Kidney epithelial cell (primary cell): ENCODE data around the gene ITIH1. TPM values are rescaled to one million over a fixed set of nuclear protein-coding genes. Genes with fewer than 3 reads are reported as not detected.

Experiments used
- DNase-seq: peaks from one replicate; pipeline ENCODE4 v3.0.0-alpha.2; 2010; ENCODE audit warnings: low read depth
- H3K27me3 ChIP-seq: 2 replicates; pipeline ENCODE4 v1.6.0; 2011; ENCODE audit warnings: low read length; ENCODE audit not compliant: control insufficient read depth, insufficient read depth
- H3K36me3 ChIP-seq: 2 replicates; pipeline ENCODE4 v1.5.1; 2011; ENCODE audit warnings: low read length; ENCODE audit not compliant: control insufficient read depth, insufficient read depth
- H3K4me3 ChIP-seq: 2 replicates; pipeline ENCODE4 v1.5.1; 2011; ENCODE audit warnings: low read depth, mild to moderate bottlenecking, control low read depth, low read length
- total RNA-seq: library from RNA; depleted of rRNA; stranded (reverse); fragments of >200 nt; gene quantifications from 2 replicates; pipeline ENCODE4 v1.2.3, GENCODE V29; 2015
- TF ChIP-seq, protein P1 (sequence below): IDR thresholded peaks from 2 replicates; pipeline ENCODE4 v1.5.1; 2011; ENCODE audit warnings: mild to moderate bottlenecking, moderate library complexity, low read length, control low read depth, inconsistent platforms; ENCODE audit not compliant: insufficient read depth, poor library complexity, severe bottlenecking

Gene ITIH1
- total RNA-seq, 1 donor from 2014 or later: not detected

DNA sequence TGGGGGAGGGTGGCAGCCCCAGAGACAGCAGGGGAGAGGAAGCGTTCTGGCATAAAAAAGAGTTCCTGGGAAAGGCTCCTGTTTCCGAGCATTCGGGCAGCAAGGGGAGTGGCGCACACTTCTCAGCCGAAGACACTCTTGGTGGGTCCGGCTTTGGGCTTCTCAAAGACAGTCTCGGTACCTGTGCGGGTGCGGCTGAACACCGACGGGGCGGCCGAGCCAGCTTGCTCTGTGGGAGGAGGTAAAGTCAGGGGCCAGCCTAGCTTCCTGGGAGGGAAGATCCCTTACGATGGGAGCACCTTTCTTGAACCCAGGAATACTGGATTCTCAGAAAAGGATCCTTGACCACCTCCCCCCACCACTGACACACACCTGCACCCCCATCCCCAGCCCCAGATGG, 55.8 kb downstream of the ITIH1 start:
- H3K27me3 ChIP-seq: no peaks in the 10 kb centered on the region
- H3K4me3 ChIP-seq: no peak overlapping the region
- DNase-seq: no peak
- no peaks in the 10 kb centered on the region for H3K36me3 ChIP-seq
- TF ChIP-seq, protein P1, sequence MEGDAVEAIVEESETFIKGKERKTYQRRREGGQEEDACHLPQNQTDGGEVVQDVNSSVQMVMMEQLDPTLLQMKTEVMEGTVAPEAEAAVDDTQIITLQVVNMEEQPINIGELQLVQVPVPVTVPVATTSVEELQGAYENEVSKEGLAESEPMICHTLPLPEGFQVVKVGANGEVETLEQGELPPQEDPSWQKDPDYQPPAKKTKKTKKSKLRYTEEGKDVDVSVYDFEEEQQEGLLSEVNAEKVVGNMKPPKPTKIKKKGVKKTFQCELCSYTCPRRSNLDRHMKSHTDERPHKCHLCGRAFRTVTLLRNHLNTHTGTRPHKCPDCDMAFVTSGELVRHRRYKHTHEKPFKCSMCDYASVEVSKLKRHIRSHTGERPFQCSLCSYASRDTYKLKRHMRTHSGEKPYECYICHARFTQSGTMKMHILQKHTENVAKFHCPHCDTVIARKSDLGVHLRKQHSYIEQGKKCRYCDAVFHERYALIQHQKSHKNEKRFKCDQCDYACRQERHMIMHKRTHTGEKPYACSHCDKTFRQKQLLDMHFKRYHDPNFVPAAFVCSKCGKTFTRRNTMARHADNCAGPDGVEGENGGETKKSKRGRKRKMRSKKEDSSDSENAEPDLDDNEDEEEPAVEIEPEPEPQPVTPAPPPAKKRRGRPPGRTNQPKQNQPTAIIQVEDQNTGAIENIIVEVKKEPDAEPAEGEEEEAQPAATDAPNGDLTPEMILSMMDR: no peak

DNA sequence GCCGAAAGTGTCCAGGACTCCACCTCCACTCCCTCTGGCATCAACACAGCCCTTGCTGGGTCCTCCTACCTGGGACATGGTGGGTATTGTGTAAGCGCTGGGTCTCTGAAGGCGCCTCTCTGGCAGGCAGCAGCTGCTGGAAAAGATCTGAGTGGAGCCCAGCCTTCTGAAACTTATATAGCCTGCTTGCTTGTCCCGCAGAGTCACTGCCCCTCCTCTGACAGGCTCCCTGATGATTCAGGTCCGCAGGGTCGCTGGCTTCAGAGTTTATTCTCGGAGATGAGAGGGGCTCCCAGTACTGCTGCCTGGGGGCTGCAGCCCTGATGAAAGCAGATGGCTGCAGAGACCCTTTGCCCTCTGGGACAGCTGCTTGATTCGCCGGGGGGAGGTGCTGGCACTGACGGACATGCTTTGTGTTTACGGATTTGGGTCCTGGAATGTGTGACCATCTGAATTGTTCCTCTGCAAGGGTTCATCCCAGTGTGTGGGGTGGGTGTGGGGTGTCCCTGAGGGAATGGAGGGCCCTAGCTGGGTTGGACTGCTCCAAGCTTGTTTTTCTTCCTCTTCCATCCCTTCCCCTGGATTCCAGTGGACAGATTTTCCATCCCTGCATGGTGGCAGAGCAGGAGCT, 57.6 kb downstream of the ITIH1 start, which contains the start of gene MUSTN1:
MUSTN1 (minus strand) TSS at position 149 of the 631 bp plus-strand sequence; CDS start at position 78, 71 bp downstream.
- no peak for DNase-seq
- TF ChIP-seq, protein P1: no peak
- Histone ChIP-seq H3K36me3 (no peaks in the 10 kb centered on the region), H3K4me3 (no peak within 1 kb of the TSS), H3K27me3 (no peaks in the 10 kb centered on the region)

DNA sequence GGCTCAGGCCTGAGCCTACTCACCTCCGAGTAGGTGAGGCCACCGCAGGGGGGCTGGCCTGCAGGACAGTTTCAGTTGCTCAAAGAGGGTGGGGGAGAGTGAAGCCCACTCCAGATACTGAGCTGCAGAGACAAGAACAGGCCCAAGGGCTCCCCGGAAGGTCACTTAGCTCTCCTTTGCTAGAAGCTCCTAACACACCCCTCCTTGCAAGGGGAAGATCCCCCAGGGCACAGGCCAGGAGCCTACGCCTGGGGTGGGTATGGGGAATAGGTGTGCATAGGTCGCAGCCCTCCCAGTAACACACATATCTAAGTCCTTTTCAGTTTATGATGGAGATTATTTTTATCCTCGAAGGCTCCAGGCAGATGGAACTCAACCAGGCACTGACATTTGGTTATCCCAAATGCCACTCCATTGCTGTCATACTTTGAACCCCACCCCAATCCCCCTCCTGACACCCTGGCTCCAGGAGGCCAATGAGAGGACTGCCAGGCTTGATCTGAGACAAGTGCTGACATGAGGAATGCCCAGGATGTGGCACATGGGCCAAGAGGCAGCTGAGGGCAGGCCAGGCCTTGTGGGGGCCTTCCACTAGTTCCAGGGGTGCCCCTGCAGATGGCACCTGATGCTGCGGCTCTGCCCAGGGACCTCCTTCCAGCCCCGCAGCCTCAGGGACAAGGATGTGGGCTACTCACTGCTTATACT, 58.5 kb downstream of the ITIH1 start:
- TF ChIP-seq, protein P1: no peak
- no peak overlapping the region for H3K4me3 ChIP-seq
- DNase-seq: no peak
- no peaks in the 10 kb centered on the region for H3K27me3 ChIP-seq
- H3K36me3 ChIP-seq: no peaks in the 10 kb centered on the region

DNA sequence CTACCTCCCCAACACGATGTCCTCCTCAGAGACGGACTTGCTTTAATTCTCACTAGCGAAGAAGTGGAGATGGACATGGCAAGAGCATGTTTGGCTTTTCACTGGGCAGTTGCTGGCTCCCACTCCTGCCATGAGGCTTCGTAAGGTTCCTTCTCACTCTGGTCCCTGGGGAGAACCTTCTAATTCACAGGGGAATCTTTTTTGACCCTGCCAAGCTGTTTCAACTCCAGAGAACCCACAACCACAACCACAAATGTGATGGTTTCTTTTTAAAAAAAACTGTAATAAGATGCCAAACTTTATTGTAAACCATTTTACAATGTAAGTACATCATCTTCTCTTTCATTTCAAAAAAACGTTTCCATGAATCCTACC, 59.1 kb downstream of the ITIH1 start:
- TF ChIP-seq, protein P1: no peak
- no peak for DNase-seq
- no peak overlapping the region for H3K4me3 ChIP-seq

DNA sequence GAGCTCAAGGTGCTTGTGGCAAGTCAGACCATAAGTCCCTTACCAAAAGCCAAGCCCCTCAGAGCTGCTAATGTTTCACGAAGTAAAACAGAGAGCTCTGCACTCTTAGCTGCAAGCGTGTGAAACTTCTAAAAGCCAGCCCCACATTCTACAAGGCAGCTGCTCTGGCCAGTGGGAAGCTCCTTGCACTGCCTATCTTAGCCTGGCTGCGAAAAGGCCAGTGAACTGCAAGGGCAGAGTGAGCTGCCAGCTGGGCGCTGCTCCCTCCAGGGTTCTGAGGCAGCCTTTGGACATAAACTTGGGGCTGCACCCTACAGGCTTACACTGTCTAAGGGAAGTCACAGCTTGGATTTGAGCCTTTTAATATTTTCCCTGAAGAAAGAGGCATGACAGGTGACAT, 59.6 kb downstream of the ITIH1 start:
- H3K4me3 ChIP-seq: no peak overlapping the region
- H3K36me3 ChIP-seq: no peaks in the 10 kb centered on the region
- TF ChIP-seq, protein P1: no peak
- no peaks in the 10 kb centered on the region for H3K27me3 ChIP-seq
- no peak for DNase-seq

More for the DNA sequence above, 59.1 kb downstream of the ITIH1 start:
- no peaks in the 10 kb centered on the region for H3K36me3 ChIP-seq
- no peaks in the 10 kb centered on the region for H3K27me3 ChIP-seq
